IPS DF 19.7 (cell line): Measurements from ENCODE around the gene AADACL3.
"Not testable (repeated sequence)": the region's sequence is repeated elsewhere in the genome, so short reads cannot be mapped to it uniquely, and the experiment has no call there.

Source experiments
- DNase-seq: peaks from one replicate; pipeline ENCODE4 v3.0.0-alpha.2; 2013; ENCODE audit warnings: low read depth, low spot score

Gene AADACL3

DNA sequence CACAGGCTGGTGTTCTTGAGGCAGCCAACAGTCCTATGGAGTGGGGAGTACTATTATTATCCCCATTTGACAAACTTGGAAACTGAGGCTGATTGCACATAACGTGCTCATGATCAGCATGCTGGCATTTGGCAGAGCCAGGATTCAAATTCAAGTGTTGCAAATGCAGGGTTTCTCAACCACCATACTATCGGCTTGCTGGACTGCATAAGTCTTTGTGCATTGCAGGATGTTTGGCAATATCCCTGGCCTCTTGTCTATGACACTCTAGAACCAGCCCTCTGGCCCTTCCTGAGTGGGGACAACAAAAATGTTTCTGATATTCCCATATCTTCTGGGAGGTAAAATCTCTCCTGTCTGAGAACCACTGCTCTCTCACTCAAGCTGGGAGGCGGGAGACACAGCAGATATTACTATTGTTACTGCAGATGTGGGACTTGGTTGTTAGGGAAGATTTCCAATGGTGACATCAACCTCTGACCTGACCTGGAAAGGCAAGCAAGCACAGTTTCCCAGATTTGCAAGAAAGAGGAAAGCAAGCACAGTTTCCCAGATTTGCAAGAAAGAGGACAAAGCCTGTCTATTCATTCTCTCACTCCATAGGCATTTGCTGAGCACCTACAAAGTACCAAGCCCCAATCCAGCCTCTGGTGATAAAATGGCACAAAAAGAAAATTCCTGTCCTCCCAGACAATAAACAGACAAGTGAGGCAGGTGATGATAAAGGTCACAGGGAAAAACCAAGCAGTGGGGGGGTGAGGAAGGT, 1.0 kb upstream of the AADACL3 start:
- DNase-seq, result no peak

DNA sequence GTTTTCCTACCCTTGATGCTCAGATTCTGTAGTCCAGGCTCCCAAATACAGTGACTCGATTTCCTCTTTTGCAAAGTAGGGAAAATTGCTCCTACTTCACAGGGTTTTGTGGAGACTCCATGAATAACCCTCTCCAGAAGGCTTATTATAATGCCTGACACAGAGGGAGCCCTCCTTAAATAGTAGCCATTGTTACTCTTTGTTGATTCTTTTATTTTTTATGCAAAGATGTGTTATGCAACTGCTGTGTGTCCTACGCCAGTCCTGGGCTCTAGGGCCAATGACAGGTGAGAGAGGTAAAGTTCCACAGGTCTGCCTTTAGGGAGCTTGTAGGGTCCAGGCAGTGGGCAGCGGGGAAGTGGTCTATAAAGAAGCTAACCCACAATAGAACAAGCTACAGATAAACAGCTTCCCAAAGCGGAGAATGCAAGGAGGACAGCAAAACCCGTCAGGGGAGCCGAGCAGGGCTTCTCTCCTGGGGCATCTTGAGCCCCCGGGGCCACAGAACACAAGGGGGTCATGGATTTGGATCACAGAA, 1.5 kb downstream of the AADACL3 start:
- no peak for DNase-seq

DNA sequence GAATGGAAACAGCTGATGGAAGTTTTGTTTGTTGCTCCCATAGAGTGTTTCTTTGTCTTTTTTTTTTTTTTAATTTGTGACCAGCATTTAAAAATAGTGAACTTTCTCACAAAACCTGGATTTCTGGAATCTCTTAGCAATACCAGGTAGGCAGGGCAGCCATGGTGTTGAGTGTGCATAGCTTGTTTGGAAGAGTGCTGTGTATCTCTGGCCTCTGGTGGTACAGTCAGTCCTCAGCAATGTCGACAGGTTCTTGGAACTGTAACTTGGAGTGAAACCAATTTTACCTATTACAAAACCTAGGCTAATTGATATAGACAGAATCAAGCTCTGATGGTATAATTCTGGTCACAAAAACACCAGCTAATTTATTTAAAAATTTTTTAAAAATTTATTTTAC, 6.7 kb downstream of the AADACL3 start:
- no peak for DNase-seq

GRCh38 chr1:12728391-12728790, 12.5 kb downstream of the AADACL3 start:
- no peak for DNase-seq

DNA sequence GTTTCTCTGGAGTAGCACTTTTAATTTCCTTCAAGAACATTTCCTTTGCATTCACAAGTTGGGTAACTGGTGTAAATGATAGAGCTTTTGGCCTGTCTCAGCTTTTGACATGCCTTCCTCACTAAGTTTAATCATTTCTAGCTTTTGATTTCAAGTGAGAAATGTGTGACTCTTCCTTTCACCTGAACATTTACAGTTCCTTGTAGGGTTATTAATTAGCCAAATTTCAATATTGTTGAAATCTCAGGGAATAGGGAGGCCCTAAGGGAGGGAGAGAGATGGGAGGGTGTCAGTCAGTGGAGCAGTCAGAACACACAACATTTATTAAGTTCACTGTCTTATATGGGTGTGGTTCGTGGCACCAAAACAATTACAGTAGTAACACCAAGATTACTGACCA, 14.2 kb downstream of the AADACL3 start:
- DNase-seq, result no peak

DNA sequence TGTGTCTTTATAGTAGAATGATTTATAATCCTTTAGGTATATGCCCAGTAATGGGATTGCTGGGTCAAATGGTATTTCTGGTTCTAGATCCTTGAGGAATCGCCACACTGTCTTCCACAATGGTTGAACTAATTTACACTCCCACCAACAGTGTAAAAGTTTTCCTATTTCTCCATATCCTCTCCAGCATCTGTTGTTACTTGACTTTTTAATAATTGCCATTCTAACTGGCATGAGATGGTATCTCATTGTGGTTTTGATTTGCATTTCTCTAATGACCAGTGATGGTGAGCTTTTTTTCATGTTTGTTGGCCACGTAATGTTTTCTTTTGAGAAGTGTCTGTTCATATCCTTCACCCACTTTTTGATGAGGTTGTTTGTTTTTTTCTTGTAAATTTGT, 15.2 kb downstream of the AADACL3 start:
- not testable (repeated sequence) for DNase-seq

DNA sequence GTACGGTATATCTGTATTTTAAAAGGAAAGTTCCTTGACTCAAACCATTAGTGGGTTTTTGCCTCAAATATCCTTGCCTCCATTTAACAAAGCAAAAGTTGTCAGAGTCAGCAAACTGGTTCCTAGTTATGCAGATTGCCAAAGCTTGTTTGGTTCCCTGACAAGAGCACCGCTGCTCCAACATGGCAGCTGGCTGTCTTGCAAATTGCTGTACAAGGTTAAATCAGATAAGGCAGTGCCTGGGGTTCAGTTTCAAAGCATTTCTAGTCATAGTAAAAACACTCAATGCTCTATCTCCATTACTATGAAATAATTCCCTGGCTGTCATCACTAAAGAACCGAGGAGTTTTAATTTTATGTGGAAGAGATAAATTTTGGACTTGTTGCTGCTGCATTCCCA, 18.7 kb downstream of the AADACL3 start:
- DNase-seq, result no peak

DNA sequence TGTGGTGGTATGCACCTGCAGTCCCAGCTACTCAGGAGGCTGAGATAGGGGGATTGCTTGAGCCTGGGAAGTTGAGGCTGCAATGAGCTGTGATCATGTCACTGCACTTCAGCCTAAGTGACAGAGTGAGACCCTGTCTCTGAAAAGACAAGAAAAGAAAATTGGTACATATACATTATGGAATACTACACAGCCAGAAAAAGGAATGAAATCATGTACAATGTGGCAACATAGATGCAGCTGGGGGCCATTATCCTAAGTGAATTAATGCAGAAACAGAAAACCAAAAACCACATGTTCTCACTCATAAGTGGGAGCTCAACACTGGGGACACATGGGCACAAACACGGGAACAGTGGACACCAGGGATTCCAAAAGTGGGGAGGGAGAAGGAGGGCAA, 23.0 kb downstream of the AADACL3 start:
- DNase-seq, result no peak

DNA sequence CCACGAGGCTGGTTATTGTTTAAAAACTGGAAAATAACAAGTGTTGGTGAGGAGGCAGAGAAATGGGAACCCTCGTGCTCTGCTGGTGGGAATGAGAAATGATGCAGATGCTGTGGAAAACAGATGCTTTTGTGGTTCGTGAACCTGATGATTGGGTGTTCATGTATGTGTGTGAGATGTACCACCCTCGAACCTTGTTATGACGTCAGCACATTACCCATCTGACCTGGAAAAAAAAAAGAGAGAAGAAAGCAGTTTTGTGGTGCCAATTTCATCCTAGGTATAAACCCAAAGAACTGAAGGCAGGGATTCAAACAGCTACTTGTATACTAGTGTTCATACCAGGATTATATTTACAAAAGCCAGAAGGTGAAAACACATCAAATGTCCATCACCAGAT, 23.7 kb downstream of the AADACL3 start:
- DNase-seq, result no peak

DNA sequence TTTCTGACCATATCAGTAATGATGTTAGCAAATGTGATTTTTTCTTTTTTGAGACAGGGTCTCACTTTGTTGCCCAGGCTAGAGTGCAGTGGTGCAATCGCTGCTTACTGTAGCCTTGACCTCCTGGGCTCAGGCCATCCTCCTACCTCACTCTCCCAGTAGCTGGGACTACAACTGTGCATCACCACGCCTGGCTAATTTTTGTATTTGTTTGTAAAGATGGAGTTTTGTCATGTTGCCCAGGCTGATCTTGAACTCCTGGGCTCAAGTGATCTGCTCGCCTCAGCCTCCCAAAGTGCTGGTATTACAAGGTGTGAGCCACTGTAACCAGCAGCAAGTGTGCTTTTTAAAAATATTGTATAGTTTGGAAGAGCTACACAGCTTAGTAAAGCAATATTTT, 26.0 kb downstream of the AADACL3 start:
- no peak for DNase-seq

DNA sequence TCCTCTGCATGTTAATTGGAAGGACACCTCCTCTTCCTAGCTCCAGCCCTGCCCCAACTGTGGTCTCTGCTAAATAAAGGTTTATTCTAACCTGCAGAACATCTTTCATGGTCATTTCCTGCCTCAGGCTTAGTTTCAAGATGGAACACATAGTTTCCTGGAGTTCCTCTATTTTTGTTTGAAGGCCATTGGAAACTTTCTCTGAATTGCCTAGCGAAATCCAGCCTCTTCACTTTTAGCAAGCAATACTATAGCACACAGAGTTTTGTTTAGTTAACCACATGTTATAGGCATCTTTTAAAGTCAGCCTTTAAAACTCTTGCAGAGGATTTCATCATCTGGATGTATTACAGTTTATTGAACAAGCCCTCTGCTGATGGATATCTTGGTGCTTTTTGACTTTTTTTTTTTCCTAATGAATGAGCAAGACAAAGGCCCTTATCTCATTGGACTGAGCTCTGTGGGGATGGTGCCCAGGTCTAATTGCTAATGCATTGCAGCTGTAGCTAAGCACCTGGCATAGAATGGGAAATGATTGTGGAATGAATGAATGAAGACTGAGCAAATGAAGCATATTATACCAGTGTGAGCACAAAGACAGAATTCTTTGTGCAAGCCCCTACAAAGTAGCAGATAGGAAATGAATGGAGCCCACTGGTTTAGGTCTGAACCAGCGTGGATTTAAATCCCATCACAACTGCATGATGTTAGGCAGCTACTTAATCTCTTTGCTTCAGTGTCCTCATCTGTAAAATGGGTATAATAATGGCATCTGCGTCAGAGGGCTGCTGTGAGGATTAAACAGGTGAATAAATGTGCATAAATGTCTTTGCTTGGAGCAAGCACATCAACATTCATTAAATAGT, 29.4 kb downstream of the AADACL3 start:
- DNase-seq, result no peak

DNA sequence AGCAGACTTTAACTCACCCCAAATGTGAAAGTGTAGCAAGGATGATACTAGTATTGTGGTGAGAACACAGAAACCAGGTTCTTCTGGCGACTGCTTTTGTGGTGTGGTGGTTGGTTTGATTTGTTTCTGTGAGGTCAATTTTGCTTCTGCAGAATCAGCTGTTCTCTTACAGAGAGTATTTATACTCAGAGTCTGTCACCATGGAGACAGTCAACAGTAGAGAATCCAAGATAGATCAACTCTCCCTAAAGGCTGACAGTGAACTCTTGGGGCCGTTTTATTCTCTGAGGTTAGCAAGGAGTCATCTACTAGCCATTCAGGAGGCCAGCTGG, 30.0 kb downstream of the AADACL3 start, which contains the start of gene CFAP107:
Gene CFAP107 (plus strand): TSS at position 209 of the 332 bp plus-strand sequence. CDS start 231 bp downstream, outside the sequence.
- DNase-seq, result no peak

- no peak for DNase-seq
These were observed 33.0 kb downstream of the AADACL3 start for GRCh38 chr1:12748778-12749355.

GRCh38 chr1:12754738-12755137, 38.8 kb downstream of the AADACL3 start:
- no peak for DNase-seq

DNA sequence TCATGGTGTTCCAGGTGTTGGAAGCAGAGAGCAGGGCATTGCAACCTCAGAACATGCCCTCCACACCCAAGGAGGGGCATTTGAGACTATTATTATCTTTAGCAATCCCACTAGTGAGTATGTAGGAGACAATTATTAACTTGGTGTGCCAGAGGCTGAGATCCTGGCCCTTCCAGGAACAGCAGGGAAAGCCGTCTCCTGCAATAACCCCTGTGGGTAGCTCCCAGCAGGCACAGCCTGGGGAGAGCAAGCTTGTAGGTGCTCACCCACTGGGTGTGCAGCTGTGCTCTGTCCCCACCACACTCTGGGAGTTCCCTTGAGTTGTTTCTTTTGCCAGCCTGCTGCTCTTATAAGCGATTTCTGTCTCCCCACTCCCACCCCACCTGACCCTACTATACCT, 40.4 kb downstream of the AADACL3 start:
- no peak for DNase-seq

- no peak for DNase-seq
These were observed 41.0 kb downstream of the AADACL3 start for GRCh38 chr1:12756768-12757413.

DNA sequence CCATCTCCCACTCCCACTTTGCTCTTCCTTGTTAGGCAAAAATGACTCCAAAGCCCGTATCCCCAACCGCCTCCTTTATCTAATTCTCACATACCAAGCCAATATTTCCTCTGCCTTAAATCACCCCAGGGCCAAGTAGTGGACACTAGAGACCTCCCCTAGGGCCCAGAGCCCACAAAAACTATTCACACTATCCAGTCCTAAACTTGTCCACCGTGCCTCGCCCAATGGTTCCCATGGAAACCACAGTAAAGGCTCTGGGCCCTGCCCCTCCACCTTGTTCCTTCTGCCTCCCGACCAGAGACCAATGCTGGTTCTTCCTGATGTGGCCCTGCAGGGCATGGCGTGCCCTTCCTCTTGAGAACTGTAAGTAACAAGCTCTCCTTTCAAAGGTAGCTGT, 41.9 kb downstream of the AADACL3 start:
- DNase-seq, result no peak

- DNase-seq, result no peak
These were observed 44.4 kb downstream of the AADACL3 start for GRCh38 chr1:12760256-12760795.

- no peak for DNase-seq
These were observed 45.9 kb downstream of the AADACL3 start for GRCh38 chr1:12761781-12762180.

- no peak for DNase-seq
These were observed 46.9 kb downstream of the AADACL3 start for GRCh38 chr1:12762766-12763165.

DNA sequence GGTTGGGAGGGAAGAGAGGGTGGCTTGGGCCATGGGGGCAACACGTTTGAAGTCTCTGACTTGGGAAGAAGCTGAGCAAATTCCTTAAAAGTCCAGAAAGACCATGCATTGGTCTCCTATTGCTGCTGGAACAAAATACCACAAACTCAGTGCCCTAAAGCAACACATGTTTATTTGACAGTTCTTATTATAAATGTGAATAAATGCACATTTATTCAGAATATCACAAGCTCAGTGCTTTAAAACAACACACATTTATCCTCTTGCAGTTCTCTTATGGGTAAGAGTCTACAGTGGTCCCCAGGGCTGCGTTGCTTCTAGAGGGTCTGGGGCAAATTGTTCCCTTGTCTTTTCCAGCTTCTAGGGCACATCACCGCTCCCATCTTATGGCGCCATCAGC, 47.6 kb downstream of the AADACL3 start:
- DNase-seq, result no peak

- DNase-seq, result no peak
These were observed 48.1 kb downstream of the AADACL3 start for GRCh38 chr1:12764016-12764415.
